Ishikawa (cell line): ENCODE results near the gene H3-3A.

Experiments used
- CEBPB ChIP-seq: IDR thresholded peaks from 2 replicates; pipeline ENCODE4 v1.6.1; 2012
- CREB1 ChIP-seq: IDR thresholded peaks from 2 replicates; pipeline ENCODE4 v1.6.1; 2012; ENCODE audit warnings: low read depth
- EP300 ChIP-seq: IDR thresholded peaks from 2 replicates; pipeline ENCODE4 v1.6.1; 2012; ENCODE audit warnings: borderline replicate concordance
- NFIC ChIP-seq: IDR thresholded peaks from 2 replicates; pipeline ENCODE4 v1.6.1; 2012
- TAF1 ChIP-seq: IDR thresholded peaks from 2 replicates; pipeline ENCODE4 v1.6.1; 2012; ENCODE audit warnings: low read depth, mild to moderate bottlenecking
- TF ChIP-seq, protein P1 (sequence below): IDR thresholded peaks from 2 replicates; pipeline ENCODE4 v1.6.1; 2012; ENCODE audit warnings: low read depth, mild to moderate bottlenecking
- TF ChIP-seq, protein P2 (sequence below): IDR thresholded peaks from 2 replicates; pipeline ENCODE4 v1.6.1; 2012

DNA sequence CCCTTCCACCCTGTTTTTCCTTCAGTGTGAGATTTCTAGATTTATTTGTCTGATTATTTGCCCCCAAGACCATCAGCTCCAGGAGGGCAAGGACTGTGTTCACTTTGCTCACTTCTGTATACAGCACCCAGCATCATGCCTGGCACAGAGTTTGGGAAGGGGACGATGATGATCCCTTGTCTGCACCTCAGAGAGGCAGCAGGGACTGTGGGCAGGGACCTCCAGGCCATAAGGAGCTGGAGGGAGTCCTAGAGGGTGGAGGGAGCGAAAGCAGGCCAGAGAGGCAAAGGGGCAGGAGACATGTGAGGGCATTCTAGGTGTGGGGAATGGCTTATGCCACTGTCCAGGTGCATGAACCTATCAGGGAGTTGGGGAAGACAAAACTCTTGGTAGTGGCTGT is 32.8 kb downstream of the H3-3A start:
- no peak for TF ChIP-seq CREB1
- TF ChIP-seq, protein P1, sequence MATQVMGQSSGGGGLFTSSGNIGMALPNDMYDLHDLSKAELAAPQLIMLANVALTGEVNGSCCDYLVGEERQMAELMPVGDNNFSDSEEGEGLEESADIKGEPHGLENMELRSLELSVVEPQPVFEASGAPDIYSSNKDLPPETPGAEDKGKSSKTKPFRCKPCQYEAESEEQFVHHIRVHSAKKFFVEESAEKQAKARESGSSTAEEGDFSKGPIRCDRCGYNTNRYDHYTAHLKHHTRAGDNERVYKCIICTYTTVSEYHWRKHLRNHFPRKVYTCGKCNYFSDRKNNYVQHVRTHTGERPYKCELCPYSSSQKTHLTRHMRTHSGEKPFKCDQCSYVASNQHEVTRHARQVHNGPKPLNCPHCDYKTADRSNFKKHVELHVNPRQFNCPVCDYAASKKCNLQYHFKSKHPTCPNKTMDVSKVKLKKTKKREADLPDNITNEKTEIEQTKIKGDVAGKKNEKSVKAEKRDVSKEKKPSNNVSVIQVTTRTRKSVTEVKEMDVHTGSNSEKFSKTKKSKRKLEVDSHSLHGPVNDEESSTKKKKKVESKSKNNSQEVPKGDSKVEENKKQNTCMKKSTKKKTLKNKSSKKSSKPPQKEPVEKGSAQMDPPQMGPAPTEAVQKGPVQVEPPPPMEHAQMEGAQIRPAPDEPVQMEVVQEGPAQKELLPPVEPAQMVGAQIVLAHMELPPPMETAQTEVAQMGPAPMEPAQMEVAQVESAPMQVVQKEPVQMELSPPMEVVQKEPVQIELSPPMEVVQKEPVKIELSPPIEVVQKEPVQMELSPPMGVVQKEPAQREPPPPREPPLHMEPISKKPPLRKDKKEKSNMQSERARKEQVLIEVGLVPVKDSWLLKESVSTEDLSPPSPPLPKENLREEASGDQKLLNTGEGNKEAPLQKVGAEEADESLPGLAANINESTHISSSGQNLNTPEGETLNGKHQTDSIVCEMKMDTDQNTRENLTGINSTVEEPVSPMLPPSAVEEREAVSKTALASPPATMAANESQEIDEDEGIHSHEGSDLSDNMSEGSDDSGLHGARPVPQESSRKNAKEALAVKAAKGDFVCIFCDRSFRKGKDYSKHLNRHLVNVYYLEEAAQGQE: no peak
- TF ChIP-seq NFIC: no peak
- TF ChIP-seq TAF1: no peak
- no peak for TF ChIP-seq CEBPB
- TF ChIP-seq, protein P2, sequence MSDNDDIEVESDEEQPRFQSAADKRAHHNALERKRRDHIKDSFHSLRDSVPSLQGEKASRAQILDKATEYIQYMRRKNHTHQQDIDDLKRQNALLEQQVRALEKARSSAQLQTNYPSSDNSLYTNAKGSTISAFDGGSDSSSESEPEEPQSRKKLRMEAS: no peak
- TF ChIP-seq EP300: no peak
